Activated CD4-positive, alpha-beta T cell treated with anti-CD3 and anti-CD28 coated beads for 48 hours (primary cell): ENCODE results near the gene MAPK8.

ENCODE experiments used
- DNase-seq: peaks from one replicate; pipeline ENCODE4 v3.0.0-alpha.2; 2020

Gene MAPK8

GRCh38 chr10:48464871-48465736 is 158.6 kb downstream of the MAPK8 start:
- no peak for DNase-seq

DNA sequence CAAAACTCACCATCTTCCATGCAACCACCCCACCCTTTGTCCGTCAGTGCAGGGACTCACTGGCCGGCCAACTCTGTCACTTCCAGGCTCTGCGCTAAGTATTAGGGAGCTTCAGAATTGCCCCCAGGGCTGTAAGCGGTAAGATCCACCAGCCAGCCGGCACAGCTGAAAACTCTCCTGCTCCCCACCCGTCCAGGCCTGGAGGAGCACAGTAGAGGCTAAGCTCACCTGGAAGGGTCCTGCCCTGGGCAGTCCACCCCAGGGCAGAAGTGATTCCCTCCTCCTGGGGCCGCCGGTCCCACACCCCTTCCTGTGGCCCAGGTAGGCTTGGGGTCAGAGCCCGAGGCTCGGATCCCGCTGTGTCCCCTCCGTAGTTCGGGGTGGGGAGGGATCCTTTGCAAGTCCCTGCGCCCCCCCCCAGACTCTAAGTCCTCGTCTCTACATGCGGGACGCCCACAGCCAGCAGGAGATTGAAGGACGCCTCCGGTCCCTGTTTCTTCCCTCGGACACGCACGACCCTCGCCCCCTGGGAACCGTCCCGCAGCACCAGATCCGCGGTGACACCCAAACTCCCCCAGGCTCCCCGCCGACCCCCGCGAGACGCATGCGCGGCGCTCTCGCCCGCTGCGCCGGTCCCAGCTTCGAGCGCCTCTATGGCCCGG is 159.5 kb downstream of the MAPK8 start:
- DNase-seq, result no peak

- DNase-seq, result no peak
These were observed 160.2 kb downstream of the MAPK8 start for GRCh38 chr10:48466611-48467240.

GRCh38 chr10:48467669-48468068 is 161.2 kb downstream of the MAPK8 start:
- DNase-seq, result no peak

GRCh38 chr10:48468130-48468790 is 161.8 kb downstream of the MAPK8 start:
- DNase-seq, result no peak

GRCh38 chr10:48468866-48469511 is 162.5 kb downstream of the MAPK8 start:
- DNase-seq, result no peak

DNA sequence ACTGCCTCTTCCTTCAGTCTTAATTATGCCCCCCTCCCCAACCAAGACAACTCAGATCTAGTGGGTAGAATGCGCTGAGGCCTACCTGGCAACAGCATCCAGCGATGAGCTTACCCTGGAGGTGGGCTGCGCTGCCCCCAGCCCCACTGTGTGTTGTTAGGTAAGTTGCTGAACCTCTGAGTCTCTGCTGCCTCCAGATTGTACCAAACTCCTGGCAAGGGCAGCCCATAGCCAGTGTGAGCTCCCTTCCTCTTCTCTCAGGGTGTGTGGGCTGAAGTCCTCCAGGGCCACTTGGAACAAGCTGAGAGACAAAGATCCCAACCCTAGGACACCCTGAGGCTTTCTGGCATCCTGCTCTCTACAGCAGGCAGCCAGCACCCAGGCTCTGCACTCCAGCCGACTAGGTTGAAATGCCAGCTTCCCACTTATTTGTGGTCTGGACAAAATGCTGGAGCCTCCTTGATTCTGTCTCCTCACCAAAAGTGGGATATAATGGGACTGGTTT is 163.1 kb downstream of the MAPK8 start:
- DNase-seq, result no peak

DNA sequence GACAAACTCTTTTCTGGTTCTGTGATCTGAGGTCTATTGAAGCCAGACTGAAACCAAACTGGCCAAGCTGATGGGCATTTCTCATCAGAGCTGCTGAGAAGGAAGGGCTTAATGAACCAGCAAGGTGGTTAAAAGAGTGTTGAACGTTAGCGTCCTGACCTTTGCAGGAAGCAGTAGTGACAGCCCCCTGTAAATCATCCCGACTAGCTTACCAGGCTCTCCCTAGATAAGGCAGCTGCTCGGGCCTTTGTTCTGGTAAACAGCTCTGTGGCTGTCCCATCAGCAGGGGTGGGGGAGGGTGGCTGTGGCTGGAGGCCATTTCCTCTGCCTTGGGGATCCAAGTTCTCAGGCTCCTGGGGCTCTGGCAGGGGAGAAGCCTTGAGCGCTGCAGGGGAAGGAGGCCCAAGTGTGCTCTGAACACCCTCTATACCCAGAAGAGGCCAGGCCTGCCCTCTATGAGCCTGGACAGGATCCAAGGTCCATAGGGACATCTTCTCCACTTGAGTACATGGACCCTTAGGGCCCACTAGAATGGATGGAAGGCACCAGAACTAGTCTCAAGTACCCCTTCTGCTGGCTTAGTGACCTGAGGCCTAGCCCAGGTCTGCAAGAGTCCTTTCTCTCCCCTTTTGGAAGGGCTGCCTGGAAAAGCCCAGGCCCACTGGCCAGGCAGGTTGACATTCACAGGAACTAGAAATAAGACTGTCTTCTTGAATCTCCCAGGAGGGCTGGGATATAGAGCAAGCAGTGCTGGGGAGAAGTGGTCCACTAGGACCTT is 163.8 kb downstream of the MAPK8 start:
- DNase-seq, result no peak

GRCh38 chr10:48470893-48471805 is 164.7 kb downstream of the MAPK8 start:
- DNase-seq, result no peak

DNA sequence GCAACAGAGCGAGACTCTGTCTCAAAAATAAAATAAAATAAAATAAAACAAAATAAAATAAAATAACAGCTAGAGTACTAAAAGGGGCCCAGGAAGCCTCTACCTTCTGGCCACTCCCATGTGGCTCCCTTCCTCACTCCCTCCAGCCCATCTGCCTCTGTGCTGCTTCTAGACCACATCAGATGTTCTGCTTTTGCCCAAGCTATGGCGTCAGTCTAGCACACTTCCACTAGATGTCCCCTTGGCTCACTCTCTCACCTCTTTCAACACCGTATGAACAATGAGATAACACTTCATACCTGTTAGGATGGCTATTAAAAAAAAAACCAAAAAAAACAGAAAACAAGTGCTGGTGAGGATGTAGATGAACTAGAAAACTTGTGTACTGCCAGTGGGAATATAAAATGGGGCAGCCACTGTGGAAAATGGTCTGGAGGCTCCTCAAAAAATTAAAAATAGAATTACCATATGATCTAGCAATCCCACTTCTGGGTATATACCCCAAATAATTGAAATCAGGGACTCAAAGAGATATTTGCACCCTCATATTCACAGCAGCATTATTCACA is 166.1 kb downstream of the MAPK8 start:
- no peak for DNase-seq

- no peak for DNase-seq
These were observed 167.2 kb downstream of the MAPK8 start for GRCh38 chr10:48473704-48474103.

GRCh38 chr10:48474765-48475365 is 168.4 kb downstream of the MAPK8 start:
- DNase-seq, result no peak

DNA sequence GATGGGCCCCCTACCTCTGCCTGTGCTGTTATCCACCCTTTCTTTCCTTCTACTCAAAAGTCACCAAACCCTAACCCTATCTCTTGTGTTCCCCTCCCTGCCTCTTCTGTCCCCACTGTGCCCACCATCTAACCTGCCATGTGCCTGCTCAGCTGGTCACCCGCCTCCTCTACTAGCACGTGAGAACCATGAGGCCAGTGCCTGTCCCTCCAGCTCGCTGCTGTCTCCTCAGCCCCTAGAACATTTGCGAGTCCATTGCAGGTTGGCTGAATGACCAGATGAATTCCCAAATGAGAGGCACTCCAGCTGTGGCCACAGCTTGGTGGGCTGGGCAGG is 169.4 kb downstream of the MAPK8 start:
- no peak for DNase-seq

DNA sequence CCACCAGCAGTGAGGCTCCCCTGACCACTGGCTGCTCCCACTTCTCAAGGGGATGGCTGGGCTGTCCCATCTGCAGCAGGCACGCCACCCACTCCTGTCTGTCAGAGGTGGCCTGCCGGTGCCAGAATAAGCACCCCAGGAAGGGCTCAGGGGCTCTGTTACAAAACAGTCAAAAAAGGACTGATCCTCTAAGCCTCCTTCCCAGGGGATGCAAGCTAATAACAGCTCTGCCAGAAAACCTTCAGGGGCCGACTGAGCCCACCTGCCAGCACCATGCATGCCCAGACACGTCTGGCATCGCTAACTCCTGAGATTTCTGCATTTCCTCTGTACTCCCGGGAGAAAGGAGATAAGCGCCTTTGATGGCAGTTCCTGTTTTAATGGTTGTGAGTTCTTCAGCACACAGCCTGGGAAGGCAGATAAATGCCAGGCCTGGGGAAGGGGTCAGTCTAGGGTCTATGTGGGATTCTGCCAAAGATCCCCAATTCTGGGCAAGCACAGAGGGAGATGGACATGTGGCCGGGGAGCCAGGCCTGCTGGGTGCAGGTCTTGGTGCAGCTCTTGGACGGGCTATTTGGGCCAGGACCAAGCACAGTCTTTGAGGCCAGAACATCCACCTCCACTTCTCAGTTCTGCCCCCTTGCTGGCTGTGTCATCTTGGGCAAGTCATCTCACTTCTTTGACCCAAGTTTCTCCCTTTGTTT is 170.0 kb downstream of the MAPK8 start:
- no peak for DNase-seq

DNA sequence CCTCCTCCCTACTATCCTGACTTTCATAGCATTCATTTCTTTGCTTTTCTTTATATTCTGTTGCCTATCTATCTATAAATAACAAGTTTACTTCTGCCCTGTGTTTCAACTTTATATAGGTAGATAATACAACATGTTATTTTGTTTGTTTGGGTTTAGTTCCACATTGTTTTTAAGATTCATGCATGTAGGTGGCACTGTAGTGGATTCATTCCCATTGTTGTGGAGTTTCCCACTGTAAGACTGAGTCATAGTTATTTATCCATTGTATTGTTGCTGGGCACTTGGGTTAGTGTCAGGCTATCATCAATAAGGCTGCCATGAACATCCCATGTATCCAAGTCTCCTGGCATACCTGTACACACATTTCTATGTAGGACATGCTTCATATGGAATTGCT is 170.7 kb downstream of the MAPK8 start:
- DNase-seq, result no peak

GRCh38 chr10:48477616-48478015 is 171.1 kb downstream of the MAPK8 start:
- DNase-seq, result no peak

DNA sequence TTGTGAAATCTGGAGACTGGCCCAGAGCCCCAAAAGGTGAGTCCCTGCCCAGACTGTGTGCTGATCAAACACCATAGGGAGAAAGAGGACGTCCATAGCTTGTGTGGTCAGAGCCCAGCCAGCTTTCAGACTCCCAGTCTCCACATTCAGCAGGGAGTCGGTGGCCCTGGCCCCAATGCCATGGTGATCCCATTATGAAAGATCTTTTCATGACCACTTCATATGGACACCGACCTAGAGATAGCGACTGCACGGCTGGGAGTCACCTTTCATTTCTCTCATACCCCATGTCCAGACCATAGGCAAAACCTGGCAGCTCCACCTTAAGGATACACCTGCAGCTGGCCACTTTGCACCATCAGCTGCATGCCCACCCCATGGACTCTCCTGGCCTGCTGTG is 172.0 kb downstream of the MAPK8 start:
- DNase-seq, result no peak

DNA sequence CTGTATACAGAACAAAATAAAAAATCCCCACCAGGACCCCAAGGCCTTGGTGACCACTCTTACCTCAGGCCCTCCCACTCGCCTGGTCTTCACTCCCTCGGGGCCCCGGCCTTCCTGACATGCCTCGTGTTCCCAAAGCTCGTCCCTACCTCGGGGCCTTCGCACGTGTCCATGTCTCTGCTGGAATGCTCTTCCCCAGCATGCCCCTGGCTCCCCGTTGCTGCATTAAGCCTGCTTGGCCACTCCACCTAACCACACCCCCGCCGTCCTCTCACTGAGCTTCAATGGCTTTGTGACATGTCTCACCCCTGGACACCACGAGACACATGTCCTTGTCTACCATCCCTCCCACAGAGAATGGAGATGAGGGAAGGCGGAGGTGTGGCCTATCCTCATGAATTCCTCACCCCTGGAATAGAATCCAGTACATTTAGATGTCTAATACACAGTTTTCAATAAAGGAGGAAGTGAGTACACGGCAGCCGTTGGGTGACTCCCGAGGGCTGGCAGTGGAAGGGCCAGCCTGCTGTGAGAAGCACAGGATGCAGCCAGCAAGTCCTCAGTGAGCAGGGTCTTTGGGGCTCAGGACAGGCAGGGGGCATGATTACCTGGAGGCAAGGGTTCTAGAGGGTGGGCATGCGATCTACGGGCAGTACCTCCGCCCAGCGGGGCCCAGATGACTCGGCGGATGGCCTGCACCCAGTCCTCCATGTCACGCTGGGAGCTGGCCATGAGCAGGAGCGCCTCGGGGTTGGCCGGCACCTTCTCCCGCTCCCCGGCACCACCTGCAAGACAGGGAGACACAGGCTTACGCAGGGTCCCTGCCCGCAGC is 172.7 kb downstream of the MAPK8 start:
- DNase-seq, result no peak
